Measurements from ENCODE around the gene TSPAN5.

GRCh38 chr4:98516441-98517217 lies 141.8 kb downstream of the TSPAN5 start:
- TF ChIP-seq, protein P1, sequence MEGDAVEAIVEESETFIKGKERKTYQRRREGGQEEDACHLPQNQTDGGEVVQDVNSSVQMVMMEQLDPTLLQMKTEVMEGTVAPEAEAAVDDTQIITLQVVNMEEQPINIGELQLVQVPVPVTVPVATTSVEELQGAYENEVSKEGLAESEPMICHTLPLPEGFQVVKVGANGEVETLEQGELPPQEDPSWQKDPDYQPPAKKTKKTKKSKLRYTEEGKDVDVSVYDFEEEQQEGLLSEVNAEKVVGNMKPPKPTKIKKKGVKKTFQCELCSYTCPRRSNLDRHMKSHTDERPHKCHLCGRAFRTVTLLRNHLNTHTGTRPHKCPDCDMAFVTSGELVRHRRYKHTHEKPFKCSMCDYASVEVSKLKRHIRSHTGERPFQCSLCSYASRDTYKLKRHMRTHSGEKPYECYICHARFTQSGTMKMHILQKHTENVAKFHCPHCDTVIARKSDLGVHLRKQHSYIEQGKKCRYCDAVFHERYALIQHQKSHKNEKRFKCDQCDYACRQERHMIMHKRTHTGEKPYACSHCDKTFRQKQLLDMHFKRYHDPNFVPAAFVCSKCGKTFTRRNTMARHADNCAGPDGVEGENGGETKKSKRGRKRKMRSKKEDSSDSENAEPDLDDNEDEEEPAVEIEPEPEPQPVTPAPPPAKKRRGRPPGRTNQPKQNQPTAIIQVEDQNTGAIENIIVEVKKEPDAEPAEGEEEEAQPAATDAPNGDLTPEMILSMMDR (optimal IDR thresholded peaks at IDR 0.05 in 1 of 3, IDR thresholded peaks at IDR 0.05 in 1 of 3, conservative IDR thresholded peaks at IDR 0.05 in 1 of 3; ENCODE audit: extremely low read depth in 1 of 3, insufficient read depth in 2 of 3, low read length in 3 of 3) = no peak
- no peak for TF ChIP-seq EZH2 (IDR thresholded peaks at IDR 0.05; ENCODE audit: low read length)
